ENCODE data around the gene CRK.
"Not testable (repeated sequence)": the region's sequence is repeated elsewhere in the genome, so short reads cannot be mapped to it uniquely, and the experiment has no call there.

The CRK gene

DNA sequence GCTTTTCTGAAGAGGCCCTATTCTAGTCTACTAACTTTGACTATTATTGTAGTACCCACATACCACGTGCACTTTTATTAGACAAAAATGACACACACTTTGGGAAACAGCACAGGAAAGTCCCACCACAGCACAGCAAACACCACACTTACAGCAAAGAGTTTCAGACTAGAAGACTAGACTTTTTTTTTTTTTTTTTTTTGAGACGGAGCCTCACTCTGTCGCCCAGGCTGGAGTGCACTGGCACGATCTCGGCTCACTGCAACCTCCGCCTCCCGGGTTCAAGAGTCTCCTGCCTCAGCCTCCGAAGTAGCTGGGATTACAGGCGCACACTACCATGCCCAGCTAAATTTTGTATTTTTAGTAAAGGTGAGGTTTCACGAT, 76.1 kb downstream of the CRK start:
- no peak overlapping the region for H3K4me3 ChIP-seq (replicated peaks; ENCODE audit: low read depth, low read length)
- no peak for TF ChIP-seq CTCF (IDR thresholded peaks at IDR 0.05; ENCODE audit: low read length, missing control alignments)
- no peak for DNase-seq (ENCODE audit: low read depth)

GRCh38 chr17:1379208-1379929, 76.7 kb downstream of the CRK start:
- no peak for DNase-seq (ENCODE audit: low read depth)
- no peak for TF ChIP-seq CTCF (IDR thresholded peaks at IDR 0.05; ENCODE audit: low read length, missing control alignments)
- H3K4me3 ChIP-seq (replicated peaks; ENCODE audit: low read depth, low read length) = no peak overlapping the region

DNA sequence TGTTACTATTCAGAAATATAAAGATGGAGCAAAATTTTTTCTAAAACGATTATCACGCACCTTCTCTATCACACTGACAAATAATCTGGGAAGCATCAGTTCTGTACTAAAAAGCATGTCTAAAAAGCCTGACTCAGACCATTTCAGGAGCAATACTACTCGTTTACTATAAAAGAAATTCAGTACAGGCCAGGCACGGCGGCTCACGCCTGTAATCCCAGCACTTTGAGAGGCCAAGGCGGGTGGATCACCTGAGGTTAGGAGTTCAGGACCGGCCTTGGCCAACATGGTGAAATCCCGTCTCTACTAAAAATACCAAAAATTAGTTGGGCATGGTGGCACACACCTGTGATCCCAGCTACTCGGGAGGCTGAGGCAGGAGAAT, 77.6 kb downstream of the CRK start:
- H3K4me3 ChIP-seq (replicated peaks; ENCODE audit: low read depth, low read length); DNase-seq (ENCODE audit: low read depth): not testable (repeated sequence)

- no peak for DNase-seq (ENCODE audit: low read depth)
- no peak overlapping the region for H3K4me3 ChIP-seq (replicated peaks; ENCODE audit: low read depth, low read length)
- TF ChIP-seq CTCF (IDR thresholded peaks at IDR 0.05; ENCODE audit: low read length, missing control alignments) = no peak
Observed at GRCh38 chr17:1377334-1377733, 78.7 kb downstream of the CRK start.

GRCh38 chr17:1376061-1376460, 80.0 kb downstream of the CRK start:
- no peak for TF ChIP-seq CTCF (IDR thresholded peaks at IDR 0.05; ENCODE audit: low read length, missing control alignments)
- H3K4me3 ChIP-seq (replicated peaks; ENCODE audit: low read depth, low read length) = no peak overlapping the region
- DNase-seq (ENCODE audit: low read depth) = no peak

GRCh38 chr17:1375615-1376014, 80.4 kb downstream of the CRK start:
- no peak for TF ChIP-seq CTCF (IDR thresholded peaks at IDR 0.05; ENCODE audit: low read length, missing control alignments)
- no peak for DNase-seq (ENCODE audit: low read depth)
- H3K4me3 ChIP-seq (replicated peaks; ENCODE audit: low read depth, low read length) = no peak overlapping the region

DNA sequence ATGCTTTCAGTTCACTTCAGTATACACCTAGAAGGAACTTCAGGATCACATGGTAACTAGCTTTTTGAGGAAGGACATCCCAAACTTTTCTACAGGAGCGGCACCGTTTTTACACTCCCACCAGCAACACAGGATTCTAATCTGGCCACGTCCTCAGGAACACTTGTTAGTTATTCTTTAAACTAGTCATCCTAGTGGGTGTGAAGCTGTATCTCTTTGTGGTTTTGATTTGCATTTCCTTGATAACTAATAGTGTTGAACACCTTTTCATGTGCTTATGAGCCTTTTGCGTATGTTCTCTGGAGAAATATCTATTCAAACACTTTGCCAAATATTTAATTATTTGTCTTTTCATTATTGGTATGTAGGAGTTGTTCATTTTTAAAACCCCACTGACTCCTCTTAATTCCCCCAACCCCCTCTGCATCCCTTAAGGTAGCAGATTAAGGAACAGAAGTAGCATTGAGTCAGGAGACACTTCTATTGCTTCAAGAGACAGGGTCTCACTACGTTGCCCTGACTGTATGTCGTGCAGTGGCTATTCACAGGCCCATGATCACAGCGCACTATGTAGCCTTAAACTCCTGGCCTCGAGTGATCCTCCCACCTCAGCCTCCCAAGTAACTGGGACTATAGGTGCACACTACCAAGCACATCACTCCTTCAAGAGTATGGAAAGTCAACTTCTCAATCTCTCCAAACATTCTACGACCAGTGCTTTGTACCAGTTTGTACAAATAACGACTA, 81.4 kb downstream of the CRK start:
- no peak overlapping the region for H3K4me3 ChIP-seq (replicated peaks; ENCODE audit: low read depth, low read length)
- DNase-seq (ENCODE audit: low read depth) = no peak
- TF ChIP-seq CTCF (IDR thresholded peaks at IDR 0.05; ENCODE audit: low read length, missing control alignments) = no peak
